Measurements from ENCODE around the gene PAQR8. TPM values are rescaled to one million over a fixed set of nuclear protein-coding genes. Genes with fewer than 3 reads are reported as not detected.

Gene PAQR8, protein sequence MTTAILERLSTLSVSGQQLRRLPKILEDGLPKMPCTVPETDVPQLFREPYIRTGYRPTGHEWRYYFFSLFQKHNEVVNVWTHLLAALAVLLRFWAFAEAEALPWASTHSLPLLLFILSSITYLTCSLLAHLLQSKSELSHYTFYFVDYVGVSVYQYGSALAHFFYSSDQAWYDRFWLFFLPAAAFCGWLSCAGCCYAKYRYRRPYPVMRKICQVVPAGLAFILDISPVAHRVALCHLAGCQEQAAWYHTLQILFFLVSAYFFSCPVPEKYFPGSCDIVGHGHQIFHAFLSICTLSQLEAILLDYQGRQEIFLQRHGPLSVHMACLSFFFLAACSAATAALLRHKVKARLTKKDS
- total RNA-seq: 1 to 10 TPM; 4.1 to 7.3 TPM

DNA sequence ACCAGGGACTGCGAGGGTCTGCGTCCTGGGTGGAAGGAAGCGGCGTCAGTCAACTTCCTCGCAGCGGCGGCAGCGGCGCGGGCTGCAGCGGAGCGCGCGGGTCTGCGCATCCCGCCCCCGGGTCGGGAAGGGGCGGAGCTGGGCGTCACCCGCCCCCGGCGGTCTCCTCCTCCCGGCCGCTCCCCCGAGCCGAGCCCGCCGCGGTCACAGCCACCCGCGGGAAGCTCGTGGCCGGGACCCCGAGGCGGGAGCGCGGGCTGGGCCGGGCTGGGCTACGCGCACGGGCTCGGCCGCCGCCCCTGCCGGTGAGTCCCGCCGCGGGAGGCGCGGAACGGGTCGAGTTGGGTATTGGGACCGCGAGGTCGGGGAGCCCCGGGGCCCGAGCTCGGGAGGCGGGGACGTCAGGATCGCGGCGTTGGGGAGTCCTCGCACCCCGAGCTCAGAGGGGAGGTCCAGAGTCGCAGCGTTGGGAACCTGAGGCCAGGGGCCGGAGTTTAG lies at the start of gene PAQR8:
Gene PAQR8 (plus strand): TSS at position 207 of the 498 bp plus-strand sequence. CDS start 41,063 bp downstream, outside the sequence.
- Histone ChIP-seq H3K27ac (peak within 1 kb of the TSS in 1 of 2 donors; percentile 29), H3K4me3 (peak within 1 kb of the TSS; percentile 90), H3K27me3 (replicated peaks; ENCODE audit: insufficient read depth) (no peaks in the 10 kb centered on the region), H3K4me1 (ENCODE audit: control insufficient read depth in 1 of 2, low read depth in 2 of 2) (peaks cover 2 to 17% of the 10 kb centered on the region in 2 donors), H3K9me3 (no peaks in the 10 kb centered on the region), H3K36me3 (no peaks in the 10 kb centered on the region)
- TF ChIP-seq, protein P1, sequence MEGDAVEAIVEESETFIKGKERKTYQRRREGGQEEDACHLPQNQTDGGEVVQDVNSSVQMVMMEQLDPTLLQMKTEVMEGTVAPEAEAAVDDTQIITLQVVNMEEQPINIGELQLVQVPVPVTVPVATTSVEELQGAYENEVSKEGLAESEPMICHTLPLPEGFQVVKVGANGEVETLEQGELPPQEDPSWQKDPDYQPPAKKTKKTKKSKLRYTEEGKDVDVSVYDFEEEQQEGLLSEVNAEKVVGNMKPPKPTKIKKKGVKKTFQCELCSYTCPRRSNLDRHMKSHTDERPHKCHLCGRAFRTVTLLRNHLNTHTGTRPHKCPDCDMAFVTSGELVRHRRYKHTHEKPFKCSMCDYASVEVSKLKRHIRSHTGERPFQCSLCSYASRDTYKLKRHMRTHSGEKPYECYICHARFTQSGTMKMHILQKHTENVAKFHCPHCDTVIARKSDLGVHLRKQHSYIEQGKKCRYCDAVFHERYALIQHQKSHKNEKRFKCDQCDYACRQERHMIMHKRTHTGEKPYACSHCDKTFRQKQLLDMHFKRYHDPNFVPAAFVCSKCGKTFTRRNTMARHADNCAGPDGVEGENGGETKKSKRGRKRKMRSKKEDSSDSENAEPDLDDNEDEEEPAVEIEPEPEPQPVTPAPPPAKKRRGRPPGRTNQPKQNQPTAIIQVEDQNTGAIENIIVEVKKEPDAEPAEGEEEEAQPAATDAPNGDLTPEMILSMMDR (IDR thresholded peaks at IDR 0.05): no peak
- DNase-seq (ENCODE audit: low spot score) (peak; percentile 4), ATAC-seq (ENCODE audit: insufficient number of reproducible peaks, low FRiP score, low read depth) (peak; percentile 62)

GRCh38 chr6:52312461-52312860 lies 49.5 kb upstream of the PAQR8 start:
- Histone ChIP-seq H3K27ac (no peak overlapping the region), H3K9me3 (no peaks in the 10 kb centered on the region), H3K27me3 (replicated peaks; ENCODE audit: insufficient read depth) (no peaks in the 10 kb centered on the region), H3K4me3 (no peak overlapping the region), H3K36me3 (no peaks in the 10 kb centered on the region), H3K4me1 (ENCODE audit: control insufficient read depth in 1 of 2, low read depth in 2 of 2) (no peaks in the 10 kb centered on the region)
- no peak for ATAC-seq (ENCODE audit: insufficient number of reproducible peaks, low FRiP score, low read depth)
- TF ChIP-seq, protein P1 (IDR thresholded peaks at IDR 0.05): no peak
- no peak for DNase-seq (ENCODE audit: low spot score)

DNA sequence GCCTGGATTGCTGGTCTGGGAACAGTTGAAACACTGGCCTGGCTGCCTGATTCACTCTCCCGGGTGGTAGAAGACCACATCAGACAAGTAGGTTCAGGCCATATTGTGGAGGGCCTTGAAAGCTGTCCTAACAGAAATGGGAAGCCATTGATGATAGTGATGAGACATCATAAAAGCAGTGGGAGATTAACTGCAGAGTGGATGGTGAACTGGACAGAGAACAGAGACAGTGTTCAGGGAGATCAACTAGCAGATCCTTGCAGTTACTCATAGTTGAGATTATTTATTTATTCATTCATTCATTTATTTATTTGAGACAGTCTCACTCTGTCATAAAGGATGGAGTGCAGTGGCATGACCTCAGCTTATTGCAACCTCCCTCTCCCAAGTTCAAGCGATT lies 47.2 kb upstream of the PAQR8 start:
- DNase-seq (ENCODE audit: low spot score): no peak
- Histone ChIP-seq H3K4me3 (no peak overlapping the region), H3K36me3 (no peaks in the 10 kb centered on the region), H3K4me1 (ENCODE audit: control insufficient read depth in 1 of 2, low read depth in 2 of 2) (no peaks in the 10 kb centered on the region), H3K27ac (no peak overlapping the region), H3K27me3 (replicated peaks; ENCODE audit: insufficient read depth) (no peaks in the 10 kb centered on the region), H3K9me3 (no peaks in the 10 kb centered on the region)
- TF ChIP-seq, protein P1 (IDR thresholded peaks at IDR 0.05): no peak
- ATAC-seq (ENCODE audit: insufficient number of reproducible peaks, low FRiP score, low read depth): no peak

- Histone ChIP-seq H3K36me3 (no peaks in the 10 kb centered on the region), H3K27ac (no peak overlapping the region), H3K27me3 (replicated peaks; ENCODE audit: insufficient read depth) (no peaks in the 10 kb centered on the region), H3K9me3 (no peaks in the 10 kb centered on the region), H3K4me3 (no peak overlapping the region), H3K4me1 (ENCODE audit: control insufficient read depth in 1 of 2, low read depth in 2 of 2) (no peaks in the 10 kb centered on the region)
- DNase-seq (ENCODE audit: low spot score) (no peak), ATAC-seq (ENCODE audit: insufficient number of reproducible peaks, low FRiP score, low read depth) (no peak)
- TF ChIP-seq, protein P1 (IDR thresholded peaks at IDR 0.05): no peak
Observed at GRCh38 chr6:52317211-52317610, 44.7 kb upstream of the PAQR8 start.

GRCh38 chr6:52317841-52318581 lies 43.9 kb upstream of the PAQR8 start:
- no peak for ATAC-seq (ENCODE audit: insufficient number of reproducible peaks, low FRiP score, low read depth)
- no peak overlapping the region for H3K27ac ChIP-seq
- DNase-seq (ENCODE audit: low spot score): no peak

More at GRCh38 chr6:52317841-52318581, 43.9 kb upstream of the PAQR8 start:
- no peak overlapping the region for H3K4me3 ChIP-seq
- no peaks in the 10 kb centered on the region for H3K9me3 ChIP-seq
- H3K4me1 ChIP-seq (ENCODE audit: control insufficient read depth in 1 of 2, low read depth in 2 of 2): no peaks in the 10 kb centered on the region
- no peaks in the 10 kb centered on the region for H3K36me3 ChIP-seq
- TF ChIP-seq, protein P1 (IDR thresholded peaks at IDR 0.05): no peak
- H3K27me3 ChIP-seq (replicated peaks; ENCODE audit: insufficient read depth): no peaks in the 10 kb centered on the region
